Measurements from ENCODE around the gene ATRN.
"Not testable (repeated sequence)": the region's sequence is repeated elsewhere in the genome, so short reads cannot be mapped to it uniquely, and the experiment has no call there.

The ATRN gene

DNA sequence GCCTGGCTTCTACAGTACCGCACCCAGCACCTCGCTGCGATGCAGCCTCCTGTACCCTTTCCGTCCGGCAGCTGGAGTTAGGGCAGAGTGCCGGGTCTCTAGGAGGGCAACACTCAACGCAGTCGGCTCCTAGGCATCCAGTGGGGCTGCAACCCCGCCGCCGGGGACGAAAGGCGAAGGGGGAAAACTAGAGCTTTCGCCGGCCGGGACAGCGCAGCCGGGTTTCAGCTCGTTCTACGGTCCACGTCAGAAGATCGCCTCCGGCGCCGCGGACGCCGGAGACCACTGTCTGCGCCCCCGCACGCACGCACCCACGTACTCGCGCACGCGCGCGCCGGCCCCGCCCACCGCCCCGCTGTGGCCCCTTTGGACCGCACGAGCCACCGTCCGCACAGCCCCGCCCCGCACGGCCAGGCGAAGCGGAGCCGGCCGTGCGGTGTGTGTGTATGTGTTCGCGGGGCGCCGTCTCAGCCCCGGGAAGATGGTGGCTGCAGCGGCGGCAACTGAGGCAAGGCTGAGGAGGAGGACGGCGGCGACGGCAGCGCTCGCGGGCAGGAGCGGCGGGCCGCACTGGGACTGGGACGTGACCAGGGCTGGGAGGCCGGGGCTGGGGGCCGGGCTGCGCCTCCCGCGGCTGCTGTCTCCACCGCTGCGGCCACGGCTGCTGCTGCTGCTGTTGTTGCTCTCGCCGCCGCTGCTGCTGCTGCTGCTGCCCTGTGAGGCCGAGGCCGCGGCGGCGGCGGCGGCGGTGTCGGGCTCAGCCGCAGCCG, at the start of gene ATRN:
ATRN (plus strand) TSS at position 392 of the 770 bp plus-strand sequence; CDS start at position 482, 90 bp downstream.
- Histone ChIP-seq H3K4me2 (ENCODE audit: low read depth, low read length, poor library complexity, severe bottlenecking) (peak within 1 kb of the TSS; percentile 95), H3K9ac (ENCODE audit: low read depth, low read length, poor library complexity, severe bottlenecking) (peak within 1 kb of the TSS; percentile 81), H3K4me1 (ENCODE audit: insufficient read depth, low read length, poor library complexity, severe bottlenecking) (peaks cover 32% of the 10 kb centered on the region), H3K9me2 (replicated peaks; ENCODE audit: low read depth, low read length) (no peaks in the 10 kb centered on the region), H3K4me3 (ENCODE audit: low read length, poor library complexity, severe bottlenecking) (peak within 1 kb of the TSS; percentile 93), H3K27me3 (ENCODE audit: insufficient read depth, low read length, poor library complexity, severe bottlenecking) (no peaks in the 10 kb centered on the region), H4K20me1 (ENCODE audit: insufficient read depth, low read length, poor library complexity, severe bottlenecking) (peaks cover 5% of the 10 kb centered on the region), H3K36me3 (ENCODE audit: insufficient read depth, low read length) (no peaks in the 10 kb centered on the region), H3F3A (ENCODE audit: low read depth) (no peaks in the 10 kb centered on the region), H3K9me3 (ENCODE audit: insufficient read depth, low read depth, low read length) (no peaks in the 10 kb centered on the region), H3K79me2 (ENCODE audit: insufficient read depth, low read length) (peaks cover 37% of the 10 kb centered on the region), H2AFZ (ENCODE audit: low read length) (peak within 1 kb of the TSS; percentile 99)
- TF ChIP-seq EZH2phosphoT487 (IDR thresholded peaks at IDR 0.05; ENCODE audit: borderline replicate concordance), result no peak
- TF ChIP-seq, protein P1, sequence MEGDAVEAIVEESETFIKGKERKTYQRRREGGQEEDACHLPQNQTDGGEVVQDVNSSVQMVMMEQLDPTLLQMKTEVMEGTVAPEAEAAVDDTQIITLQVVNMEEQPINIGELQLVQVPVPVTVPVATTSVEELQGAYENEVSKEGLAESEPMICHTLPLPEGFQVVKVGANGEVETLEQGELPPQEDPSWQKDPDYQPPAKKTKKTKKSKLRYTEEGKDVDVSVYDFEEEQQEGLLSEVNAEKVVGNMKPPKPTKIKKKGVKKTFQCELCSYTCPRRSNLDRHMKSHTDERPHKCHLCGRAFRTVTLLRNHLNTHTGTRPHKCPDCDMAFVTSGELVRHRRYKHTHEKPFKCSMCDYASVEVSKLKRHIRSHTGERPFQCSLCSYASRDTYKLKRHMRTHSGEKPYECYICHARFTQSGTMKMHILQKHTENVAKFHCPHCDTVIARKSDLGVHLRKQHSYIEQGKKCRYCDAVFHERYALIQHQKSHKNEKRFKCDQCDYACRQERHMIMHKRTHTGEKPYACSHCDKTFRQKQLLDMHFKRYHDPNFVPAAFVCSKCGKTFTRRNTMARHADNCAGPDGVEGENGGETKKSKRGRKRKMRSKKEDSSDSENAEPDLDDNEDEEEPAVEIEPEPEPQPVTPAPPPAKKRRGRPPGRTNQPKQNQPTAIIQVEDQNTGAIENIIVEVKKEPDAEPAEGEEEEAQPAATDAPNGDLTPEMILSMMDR (conservative IDR thresholded peaks at IDR 0.05; ENCODE audit: low read length), result no peak

DNA sequence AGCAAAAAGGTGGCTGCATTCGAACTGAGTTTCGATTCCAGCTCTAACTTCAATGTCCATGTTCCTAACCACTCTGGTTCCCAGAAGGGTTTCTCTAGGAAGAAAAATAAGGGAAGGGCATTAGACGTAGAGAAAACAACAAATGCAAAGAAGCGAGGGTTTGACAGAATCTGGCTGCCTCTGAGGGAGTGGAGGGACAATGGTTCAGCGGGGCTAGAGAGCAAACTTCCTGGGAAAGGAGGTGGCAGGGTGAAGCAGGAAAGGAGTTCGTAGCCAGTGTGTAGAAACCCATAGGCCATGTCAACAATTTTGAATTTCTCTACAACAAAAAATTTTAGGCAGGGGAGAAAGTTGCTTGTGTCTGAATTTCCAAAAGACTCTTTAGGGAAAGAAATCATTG, 48.8 kb upstream of the ATRN start:
- H4K20me1 ChIP-seq (ENCODE audit: insufficient read depth, low read length, poor library complexity, severe bottlenecking), result no peaks in the 10 kb centered on the region
- H3K36me3 ChIP-seq (ENCODE audit: insufficient read depth, low read length), result no peaks in the 10 kb centered on the region
- H3K9me2 ChIP-seq (replicated peaks; ENCODE audit: low read depth, low read length), result no peaks in the 10 kb centered on the region
- no peaks in the 10 kb centered on the region for H3K9me3 ChIP-seq (ENCODE audit: insufficient read depth, low read depth, low read length)
- no peak overlapping the region for H3K4me2 ChIP-seq (ENCODE audit: low read depth, low read length, poor library complexity, severe bottlenecking)
- H3F3A ChIP-seq (ENCODE audit: low read depth), result no peaks in the 10 kb centered on the region
- no peak overlapping the region for H3K9ac ChIP-seq (ENCODE audit: low read depth, low read length, poor library complexity, severe bottlenecking)
- H3K79me2 ChIP-seq (ENCODE audit: insufficient read depth, low read length), result no peaks in the 10 kb centered on the region
- peak overlapping the region; percentile 69; the same call in 1 of the 2 replicates for H2AFZ ChIP-seq (ENCODE audit: low read length)
- no peak overlapping the region for H3K4me3 ChIP-seq (ENCODE audit: low read length, poor library complexity, severe bottlenecking)
- H3K27me3 ChIP-seq (ENCODE audit: insufficient read depth, low read length, poor library complexity, severe bottlenecking), result no peaks in the 10 kb centered on the region
- TF ChIP-seq EZH2phosphoT487 (IDR thresholded peaks at IDR 0.05; ENCODE audit: borderline replicate concordance), result no peak
- no peaks in the 10 kb centered on the region for H3K4me1 ChIP-seq (ENCODE audit: insufficient read depth, low read length, poor library complexity, severe bottlenecking)

DNA sequence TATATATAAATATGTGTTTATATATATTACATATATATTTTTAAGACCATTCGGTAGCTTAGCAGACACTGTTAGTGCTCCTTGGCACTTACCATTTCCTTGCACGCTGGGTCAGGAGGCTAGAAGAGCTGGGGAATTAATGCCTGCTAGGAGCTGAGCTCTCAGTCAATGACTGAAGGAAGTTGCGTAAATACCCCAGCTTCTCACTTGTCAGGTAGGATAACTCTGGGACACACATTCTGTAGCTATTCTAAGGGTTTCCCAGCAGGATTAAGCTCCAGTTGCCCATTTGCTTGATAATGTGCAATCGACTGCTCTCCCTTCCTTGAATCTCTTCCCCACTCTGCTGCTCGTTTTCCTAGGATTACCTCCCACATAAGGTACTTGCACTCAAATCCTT, 47.7 kb upstream of the ATRN start:
- no peaks in the 10 kb centered on the region for H3K9me2 ChIP-seq (replicated peaks; ENCODE audit: low read depth, low read length)
- H3F3A ChIP-seq (ENCODE audit: low read depth), result no peaks in the 10 kb centered on the region
- no peaks in the 10 kb centered on the region for H3K79me2 ChIP-seq (ENCODE audit: insufficient read depth, low read length)
- H4K20me1 ChIP-seq (ENCODE audit: insufficient read depth, low read length, poor library complexity, severe bottlenecking), result no peaks in the 10 kb centered on the region
- H3K4me2 ChIP-seq (ENCODE audit: low read depth, low read length, poor library complexity, severe bottlenecking), result no peak overlapping the region
- no peaks in the 10 kb centered on the region for H3K9me3 ChIP-seq (ENCODE audit: insufficient read depth, low read depth, low read length)
- H3K4me3 ChIP-seq (ENCODE audit: low read length, poor library complexity, severe bottlenecking), result no peak overlapping the region
- no peak overlapping the region for H2AFZ ChIP-seq (ENCODE audit: low read length)
- no peak overlapping the region for H3K9ac ChIP-seq (ENCODE audit: low read depth, low read length, poor library complexity, severe bottlenecking)
- no peak for TF ChIP-seq EZH2phosphoT487 (IDR thresholded peaks at IDR 0.05; ENCODE audit: borderline replicate concordance)
- TF ChIP-seq, protein P1 (conservative IDR thresholded peaks at IDR 0.05; ENCODE audit: low read length), result no peak
- H3K36me3 ChIP-seq (ENCODE audit: insufficient read depth, low read length), result no peaks in the 10 kb centered on the region
- no peaks in the 10 kb centered on the region for H3K4me1 ChIP-seq (ENCODE audit: insufficient read depth, low read length, poor library complexity, severe bottlenecking)
- H3K27me3 ChIP-seq (ENCODE audit: insufficient read depth, low read length, poor library complexity, severe bottlenecking), result no peaks in the 10 kb centered on the region

DNA sequence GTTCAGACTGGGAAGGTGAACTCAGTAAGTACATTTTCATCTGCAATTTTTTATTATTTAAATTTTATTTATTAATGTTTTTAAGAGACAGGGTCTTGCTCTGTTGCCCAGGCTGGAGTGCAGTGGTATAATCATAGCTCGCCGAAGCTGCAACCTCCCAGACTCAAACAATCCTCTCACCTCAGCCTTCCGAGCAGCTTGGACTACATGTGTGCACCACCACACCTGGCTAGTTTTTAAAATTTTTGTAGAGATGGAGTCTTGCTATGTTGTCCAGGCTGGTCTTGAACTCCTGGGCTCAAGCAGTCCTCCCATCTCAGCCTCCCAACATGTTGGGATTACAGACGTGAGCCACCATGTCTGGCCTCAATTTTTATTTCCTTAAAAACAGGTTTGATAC, 44.1 kb upstream of the ATRN start:
- H3K9ac ChIP-seq (ENCODE audit: low read depth, low read length, poor library complexity, severe bottlenecking); H3K4me2 ChIP-seq (ENCODE audit: low read depth, low read length, poor library complexity, severe bottlenecking); H2AFZ ChIP-seq (ENCODE audit: low read length); H3K9me3 ChIP-seq (ENCODE audit: insufficient read depth, low read depth, low read length); H3K4me1 ChIP-seq (ENCODE audit: insufficient read depth, low read length, poor library complexity, severe bottlenecking); H3K36me3 ChIP-seq (ENCODE audit: insufficient read depth, low read length); H3K4me3 ChIP-seq (ENCODE audit: low read length, poor library complexity, severe bottlenecking); H3F3A ChIP-seq (ENCODE audit: low read depth); H3K27me3 ChIP-seq (ENCODE audit: insufficient read depth, low read length, poor library complexity, severe bottlenecking); H3K79me2 ChIP-seq (ENCODE audit: insufficient read depth, low read length); H3K9me2 ChIP-seq (replicated peaks; ENCODE audit: low read depth, low read length); H4K20me1 ChIP-seq (ENCODE audit: insufficient read depth, low read length, poor library complexity, severe bottlenecking): not testable (repeated sequence)

All from Loucy (cell line).